ENCODE results near the gene ESYT3. TPM values are rescaled to one million over a fixed set of nuclear protein-coding genes. Genes with fewer than 3 reads are reported as not detected.
A peak's percentile ranks its signal among the peaks of the same experiment; 100 is the strongest.

The ESYT3 gene
- total and polyA plus RNA-seq, 2 of the 8 experiments (the other 6 are each of a cell fraction or from before 2014, with no cell fraction given): 4.4 to 7.3 TPM

DNA sequence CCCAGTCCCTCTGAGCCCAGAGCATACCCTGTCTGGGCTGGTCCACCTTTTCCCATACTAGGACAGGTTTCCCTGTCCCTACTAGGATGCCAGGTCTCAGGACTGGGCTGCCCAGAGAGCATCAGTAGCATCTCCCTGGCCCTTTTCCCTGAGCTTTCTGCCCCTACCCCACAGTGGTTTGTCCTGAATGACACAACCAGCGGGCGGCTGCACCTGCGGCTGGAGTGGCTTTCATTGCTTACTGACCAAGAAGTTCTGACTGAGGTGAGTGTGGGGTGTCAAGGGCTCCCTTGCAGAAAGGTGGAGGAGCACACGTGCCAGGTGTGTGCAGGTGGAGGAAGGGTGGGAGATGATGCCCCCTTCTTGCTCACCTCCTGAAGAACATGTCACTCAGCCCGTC is 33.5 kb downstream of the ESYT3 start:
- no peaks in the 10 kb centered on the region for H3K23me2 ChIP-seq (ENCODE audit: low read depth, low read length)
- no peak overlapping the region for H2AK5ac ChIP-seq (ENCODE audit: low read depth, low read length)
- H4K8ac ChIP-seq (ENCODE audit: extremely low read depth, insufficient read depth, low read length): no peak overlapping the region
- no peak overlapping the region for H3K14ac ChIP-seq (ENCODE audit: insufficient read length)
- H3K9ac ChIP-seq (replicated peaks in 1 of 4; ENCODE audit: extremely low read depth in 1 of 4, low read depth in 3 of 4, low read length in 3 of 4): no peak overlapping the region
- H3K9me3 ChIP-seq (ENCODE audit: insufficient read depth in 2 of 2, low read depth in 1 of 2, low read length in 1 of 2): no peaks in the 10 kb centered on the region
- H3K79me1 ChIP-seq (ENCODE audit: low read depth, low read length): no peaks in the 10 kb centered on the region
- no peak overlapping the region for H3K4ac ChIP-seq (replicated peaks; ENCODE audit: insufficient read length, low read depth, low read length)
- ChIA-PET POLR2A (ENCODE audit: partially characterized antibody) (no interaction called here), CTCF (ENCODE audit: partially characterized antibody) (interaction anchor here (0.8 to 4.0 kb wide), 6 partner anchors 9 to 448 kb away, joined by 4 to 10 read pairs (median 5); no protein-coding TSS in a partner anchor)
- H3K23ac ChIP-seq (ENCODE audit: insufficient read length): no peak overlapping the region
- no peaks in the 10 kb centered on the region; a peak in 3 of 8 replicates for H3K36me3 ChIP-seq (ENCODE audit: control insufficient read depth in 2 of 4, insufficient read depth in 4 of 4, low read length in 3 of 4)
- no peak overlapping the region for H3K27ac ChIP-seq (ENCODE audit: low read depth, low read length)
- DNase-seq (ENCODE audit: low read depth in 1 of 2, low spot score in 2 of 2) (peak in 1 of 2 experiments; percentile 34), FAIRE-seq (no peak)
- H3K56ac ChIP-seq (replicated peaks; ENCODE audit: insufficient read length, low read depth, low read length): no peak overlapping the region
- H4K20me1 ChIP-seq (replicated peaks in 1 of 2; ENCODE audit: control insufficient read depth in 1 of 2, insufficient read depth in 2 of 2, low read length in 2 of 2): no peaks in the 10 kb centered on the region
- no peak overlapping the region for H3K4me2 ChIP-seq (ENCODE audit: insufficient read depth in 1 of 2, low read depth in 2 of 2, low read length in 2 of 2)
- H3K4me3 ChIP-seq (ENCODE audit: extremely low read depth in 1 of 4, insufficient read depth in 2 of 4, low read depth in 3 of 4, low read length in 4 of 4): no peak overlapping the region
- TF ChIP-seq JUND (IDR thresholded peaks at IDR 0.05; ENCODE audit: low read length): no peak
- H3K4me1 ChIP-seq (replicated peaks in 1 of 4; ENCODE audit: control insufficient read depth in 3 of 4, insufficient read depth in 4 of 4, low read length in 3 of 4): peaks cover 0 to 3% (median 0%) of the 10 kb centered on the region in 4 experiments; a peak in 4 of 7 replicates
- no peaks in the 10 kb centered on the region for H3K27me3 ChIP-seq (replicated peaks in 1 of 4; ENCODE audit: control insufficient read depth in 3 of 4, extremely low read depth in 1 of 4, insufficient read depth in 3 of 4, low read length in 3 of 4)
- H4K91ac ChIP-seq (replicated peaks; ENCODE audit: insufficient read length, low read length): no peak overlapping the region
- H2BK120ac ChIP-seq (replicated peaks; ENCODE audit: low read depth, low read length): no peak overlapping the region
- WGBS, 2 experiments (ENCODE audit: extremely low coverage in 1 of 2, insufficient coverage in 1 of 2, insufficient read length in 1 of 2, insufficient replicate concordance in 2 of 2, low coverage in 1 of 2, low lambda C conversion rate in 2 of 2, missing lambda C conversion rate in 1 of 2): 92% methylated on average over 5 of the region's 5 CpGs; no CpG with 5 or more reads in 1 of the 2 experiments
- H2BK12ac ChIP-seq (ENCODE audit: low read depth, low read length): no peak overlapping the region
- H4K5ac ChIP-seq (ENCODE audit: insufficient read length, low read depth, low read length): no peak overlapping the region
- no peak overlapping the region for H3K18ac ChIP-seq (ENCODE audit: extremely low read depth, low read length)
- H2BK15ac ChIP-seq (ENCODE audit: low read length): no peak overlapping the region
- no peak overlapping the region for H2AFZ ChIP-seq (ENCODE audit: low read length)
- H2BK20ac ChIP-seq (ENCODE audit: low read length): no peak overlapping the region
- no peaks in the 10 kb centered on the region for H3K79me2 ChIP-seq (ENCODE audit: control insufficient read depth in 1 of 2, insufficient read depth in 2 of 2, low read length in 2 of 2)
- H2BK5ac ChIP-seq (ENCODE audit: low read depth, low read length): no peak overlapping the region

All from H1 (cell line).